Thoracic aorta (tissue), 2 donors: Measurements from ENCODE around the gene CCDC172. TPM values are rescaled to one million over a fixed set of nuclear protein-coding genes. Genes with fewer than 3 reads are reported as not detected.
A peak's percentile ranks its signal among the peaks of the same experiment; 100 is the strongest.
"Not testable (repeated sequence)": the region's sequence is repeated elsewhere in the genome, so short reads cannot be mapped to it uniquely, and the experiment has no call there.

ENCODE experiments used
- ATAC-seq: fragments of 150-250 bp; one replicate; pipeline ENCODE4 v1.8.0; 2017; ENCODE audit warnings: low read depth; ENCODE audit not compliant: insufficient number of reproducible peaks, low FRiP score
- DNase-seq: peaks from one replicate; pipeline ENCODE4 v3.0.0-alpha.2; 2020; ENCODE audit warnings: low spot score
- H3K27ac ChIP-seq, 2 donors: fragments of 200-600 bp; sonication (generic); 1 replicate in 1 of 2; 2 replicates in 1 of 2; pipeline ENCODE4 v1.5.1; 2016; ENCODE audit warnings: mild to moderate bottlenecking in 2 of 2, moderate library complexity in 2 of 2
- H3K27me3 ChIP-seq: fragments of 200-600 bp; sonication (generic); replicated peaks from 2 replicates; pipeline ENCODE4 v1.6.0; 2016; ENCODE audit warnings: mild to moderate bottlenecking; ENCODE audit not compliant: insufficient read depth
- H3K36me3 ChIP-seq: fragments of 200-600 bp; sonication (generic); one replicate; pipeline ENCODE4 v1.5.1; 2016
- H3K4me1 ChIP-seq, 2 donors: fragments of 200-600 bp; sonication (generic); 1 replicate in 1 of 2; 2 replicates in 1 of 2; pipeline versions ENCODE4 v1.5.1 to v1.6.0; 2016; ENCODE audit warnings: low read depth in 2 of 2, mild to moderate bottlenecking in 1 of 2; ENCODE audit not compliant: control insufficient read depth in 1 of 2
- H3K4me3 ChIP-seq: fragments of 200-600 bp; sonication (generic); 2 replicates; pipeline ENCODE4 v1.5.1; 2016; ENCODE audit warnings: mild to moderate bottlenecking
- H3K9me3 ChIP-seq: fragments of 200-600 bp; sonication (generic); 2 replicates; pipeline ENCODE4 v1.5.1; 2016
- CTCF ChIP-seq: fragments of 200-600 bp; sonication (generic); IDR thresholded peaks from one replicate; pipeline ENCODE4 v1.5.1; 2019; ENCODE audit warnings: antibody characterized with exemption
- total RNA-seq, 2 donors: library from RNA; depleted of rRNA; stranded (reverse); fragments of >200 nt; gene quantifications; one replicate each; pipeline versions ENCODE4 v1.1.0 to v1.2.3, GENCODE V29; 2016

Gene CCDC172
- total RNA-seq, 2 donors from 2014 or later: not detected

DNA sequence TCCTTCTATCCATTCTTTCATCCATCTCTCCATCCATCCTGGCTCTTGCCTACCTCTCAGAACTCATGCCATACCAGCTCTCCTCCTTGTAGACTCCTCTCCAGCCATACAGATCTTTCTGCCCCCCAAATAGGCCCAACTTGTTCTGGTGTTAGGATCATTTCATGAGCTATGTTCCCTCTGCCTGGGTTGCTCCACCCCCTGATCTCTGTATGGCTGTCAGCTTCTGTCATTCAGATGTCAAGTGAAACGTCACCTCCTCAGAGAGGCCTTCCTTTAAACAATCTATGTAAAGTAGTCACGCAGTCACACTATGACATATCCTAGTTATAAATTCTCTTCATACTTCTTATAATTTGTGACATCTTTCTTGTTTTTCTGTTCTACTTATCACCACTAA lies 61.1 kb downstream of the CCDC172 start:
- H3K4me1 ChIP-seq: no peaks in the 10 kb centered on the region
- DNase-seq: no peak
- H3K27me3 ChIP-seq: no peaks in the 10 kb centered on the region
- no peaks in the 10 kb centered on the region for H3K36me3 ChIP-seq
- ATAC-seq: no peak
- H3K4me3 ChIP-seq: no peak overlapping the region
- H3K27ac ChIP-seq: no peak overlapping the region
- H3K9me3 ChIP-seq: no peaks in the 10 kb centered on the region
- TF ChIP-seq CTCF: no peak

GRCh38 chr10:116385994-116386809 lies 62.0 kb downstream of the CCDC172 start:
- no peak for ATAC-seq
- no peaks in the 10 kb centered on the region for H3K27me3 ChIP-seq
- H3K27ac ChIP-seq: no peak overlapping the region
- H3K9me3 ChIP-seq: no peaks in the 10 kb centered on the region
- no peak for DNase-seq
- no peak overlapping the region for H3K4me3 ChIP-seq
- no peaks in the 10 kb centered on the region for H3K4me1 ChIP-seq
- no peaks in the 10 kb centered on the region for H3K36me3 ChIP-seq
- TF ChIP-seq CTCF: peak; percentile 64

GRCh38 chr10:116393246-116393831 lies 69.1 kb downstream of the CCDC172 start:
- ATAC-seq, H3K36me3 ChIP-seq, DNase-seq, H3K27me3 ChIP-seq, H3K9me3 ChIP-seq, H3K27ac ChIP-seq, H3K4me1 ChIP-seq, H3K4me3 ChIP-seq: not testable (repeated sequence)

- no peaks in the 10 kb centered on the region for H3K4me1 ChIP-seq
- TF ChIP-seq CTCF: no peak
- DNase-seq (no peak), ATAC-seq (no peak)
- no peaks in the 10 kb centered on the region for H3K27me3 ChIP-seq
- H3K9me3 ChIP-seq: no peaks in the 10 kb centered on the region
- no peak overlapping the region for H3K27ac ChIP-seq
- H3K36me3 ChIP-seq: no peaks in the 10 kb centered on the region
- no peak overlapping the region for H3K4me3 ChIP-seq
Observed at GRCh38 chr10:116395223-116395985, 71.2 kb downstream of the CCDC172 start.

DNA sequence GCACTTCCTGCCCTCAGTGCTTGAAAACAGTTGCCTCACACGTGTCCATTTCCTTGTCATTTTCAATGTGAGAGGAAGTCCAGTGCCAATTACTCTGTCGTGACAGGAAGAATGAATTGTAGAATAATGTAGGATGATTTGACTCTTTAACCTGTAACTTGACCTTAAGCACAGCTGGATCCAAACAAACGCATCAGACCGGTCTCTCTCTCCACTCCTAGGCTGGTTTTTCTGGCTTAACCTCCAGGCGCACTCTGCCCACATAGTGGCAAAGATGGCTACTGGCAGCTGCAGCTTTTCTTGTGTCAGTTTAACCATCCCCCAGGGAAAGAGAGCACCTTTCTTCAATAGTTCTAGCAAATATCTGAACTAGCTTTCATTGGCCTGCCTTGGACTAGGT lies 74.0 kb downstream of the CCDC172 start:
- Histone ChIP-seq H3K4me3 (no peak overlapping the region), H3K36me3 (no peaks in the 10 kb centered on the region), H3K9me3 (no peaks in the 10 kb centered on the region), H3K4me1 (no peaks in the 10 kb centered on the region), H3K27me3 (no peaks in the 10 kb centered on the region), H3K27ac (no peak overlapping the region)
- DNase-seq (no peak), ATAC-seq (no peak)
- TF ChIP-seq CTCF: no peak
